NCI-H526 (cell line): ENCODE data around the gene FRG2B.
"Not testable (repeated sequence)": the region's sequence is repeated elsewhere in the genome, so short reads cannot be mapped to it uniquely, and the experiment has no call there.

Source experiments
- DNase-seq, 2 experiments: peaks; one replicate each; lab custom pipeline; 2025; lab: John Stamatoyannopoulos, UW

FRG2B gene

GRCh38 chr10:133599869-133600268 is 26.7 kb downstream of the FRG2B start:
- not testable (repeated sequence) for DNase-seq

GRCh38 chr10:133592716-133593115 is 33.9 kb downstream of the FRG2B start:
- no peak for DNase-seq

DNA sequence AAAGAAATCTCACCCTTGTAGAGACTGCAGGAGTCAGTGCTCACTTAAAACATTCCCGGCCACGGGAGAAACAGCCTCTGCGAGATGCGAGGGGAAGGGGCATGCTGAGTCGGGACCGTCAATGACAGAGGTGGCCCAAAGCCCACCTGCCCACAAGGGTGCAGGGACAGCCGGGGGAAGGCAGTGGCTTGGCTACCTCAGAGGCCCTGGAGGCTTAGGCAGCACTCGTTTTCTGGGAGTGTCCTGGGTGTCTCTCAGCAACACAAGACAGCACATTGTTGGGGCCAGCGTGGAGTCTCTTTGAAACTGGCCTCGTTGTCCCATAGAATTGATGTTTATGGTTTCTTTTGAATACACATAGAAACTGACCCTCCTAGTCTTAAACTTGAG is 35.6 kb downstream of the FRG2B start:
- DNase-seq, result no peak

DNA sequence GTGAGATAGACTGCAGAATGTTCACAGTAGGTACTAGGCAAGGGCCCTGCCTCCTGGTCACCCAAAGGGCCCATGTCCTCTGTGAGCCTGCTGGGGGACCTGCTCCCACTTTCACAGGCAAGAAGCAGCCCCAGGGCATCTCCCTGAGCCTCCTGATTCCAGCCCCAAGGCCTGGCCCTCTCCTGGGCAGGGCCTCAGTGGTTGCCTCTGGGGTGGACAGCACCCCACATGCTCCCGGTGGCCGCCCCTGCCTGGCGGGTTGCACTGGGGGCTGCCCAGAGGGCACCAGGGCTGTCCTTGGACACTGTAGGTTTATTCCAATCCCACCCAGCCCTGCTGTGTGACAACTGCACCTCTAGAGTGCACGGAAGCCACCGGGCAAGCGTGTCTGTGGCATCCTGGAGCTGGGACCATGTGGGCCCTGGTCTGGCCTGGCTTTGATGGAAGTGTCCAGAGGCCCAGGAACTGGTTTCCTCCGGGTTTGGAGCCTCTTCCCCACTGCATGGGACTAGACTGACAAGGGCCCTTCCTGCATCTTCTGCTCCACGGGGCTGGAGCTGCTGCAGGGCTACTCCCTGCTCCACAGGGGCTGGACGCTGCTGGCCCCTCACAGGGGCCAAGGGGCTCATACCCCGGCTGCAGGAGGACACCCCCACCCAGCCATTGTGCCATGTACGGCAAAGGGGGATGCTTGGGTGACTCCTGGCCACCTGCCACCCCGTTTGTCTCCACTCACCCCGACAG is 36.2 kb downstream of the FRG2B start:
- no peak for DNase-seq

GRCh38 chr10:133577037-133577436 is 49.6 kb downstream of the FRG2B start:
- DNase-seq, result not testable (repeated sequence)
